Activated CD8-positive, alpha-beta memory T cell treated with anti-CD3 and anti-CD28 coated beads, Interleukin-2, amount 10 ng/mL, durations not matched to agents 7 days and 5 days (primary cell): ENCODE data around the gene EFNA5. TPM values are rescaled to one million over a fixed set of nuclear protein-coding genes. Genes with fewer than 3 reads are reported as not detected.

Source experiments
- ATAC-seq: fragments of 150-1000 bp; cut with Tn5 transposase; one replicate; pipeline ENCODE4 v1.10.0; 2021; ENCODE audit warnings: moderate library complexity
- CTCF ChIA-PET: fragments of 350-600 bp; sonication (Branson Sonifier 250); formaldehyde crosslinking; loops from one replicate; lab custom pipeline; 2021; ENCODE audit warnings: antibody characterized with exemption; lab: Charles Lee
- DNase-seq: peaks from one replicate; pipeline ENCODE4 v3.0.0-alpha.2; 2020
- H3K27ac Mint-ChIP-seq: one replicate; pipeline ENCODE4 v1.8.0; 2021; ENCODE audit warnings: mild to moderate bottlenecking, mixed read lengths
- H3K27me3 Mint-ChIP-seq: one replicate; pipeline ENCODE4 v1.8.0; 2021; ENCODE audit warnings: mixed read lengths
- H3K36me3 Mint-ChIP-seq: one replicate; pipeline ENCODE4 v1.8.0; 2021; ENCODE audit warnings: mild to moderate bottlenecking, mixed read lengths
- H3K4me1 Mint-ChIP-seq: one replicate; pipeline ENCODE4 v1.8.0; 2021; ENCODE audit warnings: mixed read lengths
- H3K4me3 Mint-ChIP-seq: one replicate; pipeline ENCODE4 v1.8.0; 2021; ENCODE audit warnings: mild to moderate bottlenecking, moderate library complexity, mixed read lengths
- H3K9me3 Mint-ChIP-seq: one replicate; pipeline ENCODE4 v1.8.0; 2022; ENCODE audit warnings: low read depth, mixed read lengths
- total RNA-seq, 2 experiments: library from RNA; stranded (reverse); gene quantifications; one replicate each; pipeline ENCODE4 v1.2.3, GENCODE V29; 2021

The EFNA5 gene
- total RNA-seq, 2 experiments from 2014 or later = not detected

GRCh38 chr5:107564931-107565372 lies 105.8 kb downstream of the EFNA5 start:
- Mint-ChIP-seq H3K27ac (no peak overlapping the region), H3K27me3 (peaks cover 11% of the 10 kb centered on the region), H3K36me3 (no peaks in the 10 kb centered on the region), H3K4me3 (no peak overlapping the region), H3K9me3 (no peaks in the 10 kb centered on the region), H3K4me1 (no peaks in the 10 kb centered on the region)
- ATAC-seq = no peak
- DNase-seq = no peak
- CTCF ChIA-PET = no interaction called here

- Mint-ChIP-seq H3K27me3 (peaks cover 15% of the 10 kb centered on the region), H3K4me1 (no peaks in the 10 kb centered on the region), H3K4me3 (no peak overlapping the region), H3K36me3 (no peaks in the 10 kb centered on the region), H3K9me3 (no peaks in the 10 kb centered on the region), H3K27ac (no peak overlapping the region)
- CTCF ChIA-PET = interaction anchor here (2.1 kb wide), 1 partner anchor 9 kb away, joined by 15 read pairs; no protein-coding TSS in a partner anchor
- DNase-seq = no peak
- ATAC-seq = no peak
These were observed 106.7 kb downstream of the EFNA5 start for GRCh38 chr5:107563959-107564544.

DNA sequence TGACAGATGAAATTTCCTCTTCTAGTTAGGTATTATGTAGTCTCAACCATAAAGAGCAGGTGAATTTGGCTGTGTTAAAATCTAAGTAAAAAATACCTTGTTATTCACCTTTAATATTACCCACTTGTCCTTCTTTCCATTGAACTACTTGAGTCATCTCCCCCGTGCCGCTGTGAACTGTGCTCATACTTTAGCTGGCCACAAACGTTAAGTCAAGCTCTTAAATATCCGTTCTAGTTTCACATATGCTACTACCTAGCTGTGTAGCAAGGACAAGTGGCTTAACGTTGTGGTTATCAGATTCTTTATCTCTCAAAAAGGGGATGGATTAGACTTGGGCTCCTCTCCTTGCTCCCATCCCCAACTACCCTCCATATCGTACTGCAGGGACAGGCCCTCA lies 110.4 kb downstream of the EFNA5 start:
- Mint-ChIP-seq H3K36me3 (no peaks in the 10 kb centered on the region), H3K27me3 (peaks cover 14% of the 10 kb centered on the region), H3K27ac (no peak overlapping the region), H3K4me1 (no peaks in the 10 kb centered on the region), H3K9me3 (no peaks in the 10 kb centered on the region), H3K4me3 (no peak overlapping the region)
- CTCF ChIA-PET = interaction anchor here (0.7 to 1.3 kb wide), 2 partner anchors 12 to 58 kb away, joined by 3 read pairs; no protein-coding TSS in a partner anchor
- ATAC-seq = no peak
- no peak for DNase-seq

- H3K27me3 Mint-ChIP-seq = peaks cover 14% of the 10 kb centered on the region
- no peaks in the 10 kb centered on the region for H3K36me3 Mint-ChIP-seq
- no peak overlapping the region for H3K27ac Mint-ChIP-seq
- no peak overlapping the region for H3K4me3 Mint-ChIP-seq
- H3K4me1 Mint-ChIP-seq = no peaks in the 10 kb centered on the region
- CTCF ChIA-PET = interaction anchor here (4.8 kb wide), 1 partner anchor 13 kb away, joined by 23 read pairs; no protein-coding TSS in a partner anchor
- no peaks in the 10 kb centered on the region for H3K9me3 Mint-ChIP-seq
- ATAC-seq (no peak), DNase-seq (no peak)
These were observed 111.8 kb downstream of the EFNA5 start for GRCh38 chr5:107558823-107559375.

GRCh38 chr5:107557051-107557658 lies 113.6 kb downstream of the EFNA5 start:
- Mint-ChIP-seq H3K9me3 (no peaks in the 10 kb centered on the region), H3K4me3 (no peak overlapping the region), H3K27ac (no peak overlapping the region), H3K4me1 (no peaks in the 10 kb centered on the region), H3K27me3 (peaks cover 14% of the 10 kb centered on the region), H3K36me3 (no peaks in the 10 kb centered on the region)
- no peak for ATAC-seq
- no peak for DNase-seq
- CTCF ChIA-PET = interaction anchor here (4.8 kb wide), 1 partner anchor 15 kb away, joined by 23 read pairs; no protein-coding TSS in a partner anchor

- Mint-ChIP-seq H3K36me3 (no peaks in the 10 kb centered on the region), H3K27me3 (peaks cover 17% of the 10 kb centered on the region), H3K4me1 (no peaks in the 10 kb centered on the region), H3K27ac (no peak overlapping the region), H3K9me3 (no peaks in the 10 kb centered on the region), H3K4me3 (no peak overlapping the region)
- ATAC-seq (no peak), DNase-seq (no peak)
- CTCF ChIA-PET = interaction anchor here (4.8 kb wide), 1 partner anchor 15 kb away, joined by 23 read pairs; no protein-coding TSS in a partner anchor
These were observed 114.2 kb downstream of the EFNA5 start for GRCh38 chr5:107556575-107556974.

DNA sequence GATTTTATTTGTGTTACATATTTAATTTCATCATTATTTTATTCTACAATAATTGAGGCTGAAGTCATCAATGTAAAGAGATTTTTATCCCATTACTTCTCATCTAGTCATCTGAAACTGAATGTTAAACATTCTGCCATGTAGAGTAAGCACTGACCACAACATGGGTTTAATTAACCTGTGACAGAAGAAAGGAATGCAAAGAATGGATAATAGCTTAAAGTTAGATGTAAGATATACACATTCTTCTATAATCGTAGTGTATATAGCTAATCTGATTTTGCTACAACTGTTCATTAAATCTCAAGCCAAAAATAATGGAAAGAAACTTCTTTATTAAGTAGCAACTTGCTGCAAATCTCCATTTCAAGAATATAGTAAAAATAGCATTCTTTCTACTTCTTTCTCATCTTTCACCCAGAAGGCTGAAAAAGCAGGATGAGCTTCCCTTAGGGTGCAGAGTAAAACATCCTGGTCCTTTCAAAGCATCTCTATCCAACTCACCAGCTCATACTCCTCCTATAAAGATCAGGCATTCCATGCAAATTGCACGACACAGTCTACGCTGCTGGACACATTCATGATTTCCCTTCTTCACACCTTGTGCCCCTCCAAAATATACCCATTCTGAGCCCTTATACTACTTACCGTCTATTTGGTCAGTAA lies 115.2 kb downstream of the EFNA5 start:
- DNase-seq = no peak
- H3K9me3 Mint-ChIP-seq = no peaks in the 10 kb centered on the region
- H3K4me3 Mint-ChIP-seq = no peak overlapping the region
- H3K36me3 Mint-ChIP-seq = no peaks in the 10 kb centered on the region
- no peak overlapping the region for H3K27ac Mint-ChIP-seq
- CTCF ChIA-PET = interaction anchor here (4.8 kb wide), 1 partner anchor 16 kb away, joined by 23 read pairs; no protein-coding TSS in a partner anchor
- peaks cover 17% of the 10 kb centered on the region for H3K27me3 Mint-ChIP-seq
- ATAC-seq = no peak
- no peaks in the 10 kb centered on the region for H3K4me1 Mint-ChIP-seq

DNA sequence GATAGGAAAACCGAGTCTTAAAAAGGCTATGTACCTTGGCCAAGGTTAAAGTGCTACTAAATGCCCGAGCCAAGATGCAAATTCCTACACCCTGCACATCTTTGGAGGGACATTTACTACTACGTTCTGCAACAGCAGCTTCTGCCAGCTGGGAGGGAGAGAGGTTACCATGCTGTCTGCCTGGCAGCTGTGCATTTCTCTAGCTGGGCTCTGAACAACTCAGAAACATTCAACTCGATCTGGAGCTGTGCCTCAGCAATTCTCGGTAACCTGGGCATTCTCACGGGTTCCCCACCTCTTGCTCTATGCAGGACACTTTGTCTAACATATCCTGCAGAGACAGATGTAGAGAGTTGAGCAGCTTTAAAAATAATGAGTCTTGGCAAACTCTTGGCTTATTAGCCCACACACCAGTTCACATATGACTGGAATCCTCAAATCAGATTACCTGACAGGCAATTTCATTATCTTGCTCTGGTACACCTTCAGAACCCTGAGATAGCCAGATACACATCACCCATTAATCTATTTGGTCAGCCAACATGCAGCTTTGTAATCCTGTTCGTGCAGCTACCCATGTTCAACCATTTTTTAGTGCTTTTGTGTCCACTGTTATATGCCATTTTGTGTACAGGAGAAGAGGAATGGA lies 115.8 kb downstream of the EFNA5 start:
- CTCF ChIA-PET = interaction anchor here (4.8 kb wide), 1 partner anchor 17 kb away, joined by 23 read pairs; no protein-coding TSS in a partner anchor
- DNase-seq (no peak), ATAC-seq (no peak)
- no peak overlapping the region for H3K27ac Mint-ChIP-seq
- H3K27me3 Mint-ChIP-seq = peaks cover 17% of the 10 kb centered on the region
- H3K36me3 Mint-ChIP-seq = no peaks in the 10 kb centered on the region
- no peak overlapping the region for H3K4me3 Mint-ChIP-seq
- no peaks in the 10 kb centered on the region for H3K4me1 Mint-ChIP-seq
- H3K9me3 Mint-ChIP-seq = no peaks in the 10 kb centered on the region

DNA sequence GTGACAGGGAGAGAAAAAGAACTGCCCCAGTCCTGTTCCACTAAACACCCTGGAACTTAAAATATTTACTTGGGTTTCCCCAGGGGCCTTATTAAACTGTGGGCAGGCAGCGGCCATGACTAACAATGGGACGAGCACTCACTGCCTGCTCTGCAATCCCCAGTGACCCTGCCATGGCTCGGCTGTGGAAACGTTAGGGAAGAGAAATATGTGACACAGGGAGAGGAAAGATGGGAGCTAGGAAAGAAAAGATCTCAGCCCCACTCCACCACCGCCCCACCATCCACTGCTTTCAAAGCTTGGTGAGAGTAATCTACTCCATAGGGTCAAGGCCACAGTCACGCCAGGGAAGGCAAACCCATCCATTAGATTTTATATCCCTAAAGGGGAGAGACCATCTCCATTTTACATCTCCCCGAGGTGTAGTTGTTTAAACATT lies 117.6 kb downstream of the EFNA5 start:
- Mint-ChIP-seq H3K9me3 (no peaks in the 10 kb centered on the region), H3K27me3 (peaks cover 11% of the 10 kb centered on the region), H3K4me3 (no peak overlapping the region), H3K27ac (no peak overlapping the region), H3K4me1 (no peaks in the 10 kb centered on the region), H3K36me3 (no peaks in the 10 kb centered on the region)
- CTCF ChIA-PET = interaction anchor here (1.1 kb wide), 1 partner anchor 14 kb away, joined by 3 read pairs; no protein-coding TSS in a partner anchor
- DNase-seq (no peak), ATAC-seq (no peak)

- H3K9me3 Mint-ChIP-seq = no peaks in the 10 kb centered on the region
- no peak for DNase-seq
- CTCF ChIA-PET = no interaction called here
These were observed 119.6 kb downstream of the EFNA5 start for GRCh38 chr5:107551088-107551487.

DNA sequence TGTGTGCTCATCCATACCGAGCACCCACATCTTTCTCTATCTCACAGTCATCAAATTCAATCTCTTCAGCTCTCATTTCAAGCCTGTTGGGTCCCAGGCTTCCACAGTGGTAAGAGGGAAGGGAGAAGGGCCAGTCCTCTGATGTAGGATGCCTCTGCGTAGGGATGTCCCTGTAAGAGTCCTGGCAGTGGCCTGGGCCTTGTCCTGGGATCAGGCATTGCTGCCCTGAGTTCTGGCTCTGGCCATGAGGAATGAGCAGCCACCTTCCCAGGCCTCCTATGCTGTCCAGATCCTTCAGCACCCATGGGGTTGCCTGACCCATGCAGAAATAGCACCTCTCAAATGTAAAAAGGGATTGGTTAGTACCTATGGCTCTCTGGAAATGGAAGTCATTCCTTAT lies 121.2 kb downstream of the EFNA5 start:
- CTCF ChIA-PET = no interaction called here
- H3K9me3 Mint-ChIP-seq = no peaks in the 10 kb centered on the region
- no peak overlapping the region for H3K27ac Mint-ChIP-seq
- H3K27me3 Mint-ChIP-seq = peaks cover 6% of the 10 kb centered on the region
- H3K4me3 Mint-ChIP-seq = no peak overlapping the region
- ATAC-seq = no peak
- no peaks in the 10 kb centered on the region for H3K36me3 Mint-ChIP-seq
- no peak for DNase-seq
- no peaks in the 10 kb centered on the region for H3K4me1 Mint-ChIP-seq

More at GRCh38 chr5:107551088-107551487, 119.6 kb downstream of the EFNA5 start:
- no peaks in the 10 kb centered on the region for H3K36me3 Mint-ChIP-seq
- H3K4me3 Mint-ChIP-seq = no peak overlapping the region
- no peak for ATAC-seq
- H3K27ac Mint-ChIP-seq = no peak overlapping the region
- H3K4me1 Mint-ChIP-seq = no peaks in the 10 kb centered on the region
- H3K27me3 Mint-ChIP-seq = peaks cover 10% of the 10 kb centered on the region

GRCh38 chr5:107548477-107548876 lies 122.3 kb downstream of the EFNA5 start:
- H3K4me3 Mint-ChIP-seq = no peak overlapping the region

GRCh38 chr5:107546719-107547118 lies 124.0 kb downstream of the EFNA5 start:
- H3K4me1 Mint-ChIP-seq = no peaks in the 10 kb centered on the region
- no peak overlapping the region for H3K27ac Mint-ChIP-seq
- no peaks in the 10 kb centered on the region for H3K36me3 Mint-ChIP-seq
- DNase-seq (no peak), ATAC-seq (no peak)
- H3K9me3 Mint-ChIP-seq = no peaks in the 10 kb centered on the region
- H3K27me3 Mint-ChIP-seq = peaks cover 7% of the 10 kb centered on the region
- CTCF ChIA-PET = interaction anchor here (0.6 kb wide), 1 partner anchor 82 kb away, joined by 3 read pairs; no protein-coding TSS in a partner anchor
- H3K4me3 Mint-ChIP-seq = no peak overlapping the region

More at GRCh38 chr5:107548477-107548876, 122.3 kb downstream of the EFNA5 start:
- Mint-ChIP-seq H3K4me1 (no peaks in the 10 kb centered on the region), H3K9me3 (no peaks in the 10 kb centered on the region), H3K27ac (no peak overlapping the region), H3K36me3 (no peaks in the 10 kb centered on the region), H3K27me3 (peaks cover 2% of the 10 kb centered on the region)
- DNase-seq (no peak), ATAC-seq (no peak)
- CTCF ChIA-PET = no interaction called here
